HepG2 (cell line): ENCODE data around the gene ADCY5. TPM values are rescaled to one million over a fixed set of nuclear protein-coding genes. Genes with fewer than 3 reads are reported as not detected.

Experiments used
- ATAD3A ChIP-seq: sonication (generic); formaldehyde crosslinking; IDR thresholded peaks from 2 replicates; pipeline ENCODE4 v1.4.0; 2020; ENCODE audit warnings: missing genetic modification reagents
- ETV6 ChIP-seq: sonication (generic); formaldehyde crosslinking; conservative IDR thresholded peaks from 2 replicates; pipeline ENCODE4 v1.4.0; 2020; ENCODE audit warnings: missing genetic modification reagents
- FOXP4 ChIP-seq: sonication (generic); formaldehyde crosslinking; IDR thresholded peaks from 2 replicates; pipeline ENCODE4 v1.4.0; 2020; ENCODE audit warnings: missing genetic modification reagents
- HHEX ChIP-seq: IDR thresholded peaks from 2 replicates; pipeline ENCODE4 v1.6.1; 2016; ENCODE audit warnings: control low read depth
- HMG20B ChIP-seq: conservative IDR thresholded peaks from 2 replicates; pipeline ENCODE4 v1.6.1; 2016; ENCODE audit warnings: missing genetic modification reagents, missing compliant biosample characterization
- JUN ChIP-seq: sonication (generic); formaldehyde crosslinking; IDR thresholded peaks from 2 replicates; pipeline ENCODE4 v1.4.0; 2020; ENCODE audit warnings: mild to moderate bottlenecking, missing genetic modification reagents
- KLF16 ChIP-seq, 2 experiments: sonication (generic) in 1 of 2; formaldehyde crosslinking in 1 of 2; IDR thresholded peaks; 2 replicates each; pipeline versions ENCODE4 v1.6.1 to v1.8.0; 2016 to 2023; ENCODE audit warnings: missing genetic modification reagents in 2 of 2, missing compliant biosample characterization in 1 of 2
- KMT2B ChIP-seq: IDR thresholded peaks from 2 replicates; pipeline ENCODE4 v1.6.1; 2016; ENCODE audit warnings: missing genetic modification reagents, missing compliant biosample characterization
- MEF2D ChIP-seq: sonication (generic); formaldehyde crosslinking; IDR thresholded peaks from 2 replicates; pipeline ENCODE4 v1.5.1; 2020; ENCODE audit warnings: mild to moderate bottlenecking, missing genetic modification reagents
- NR2F1 ChIP-seq, 2 experiments: fragments of 450-650 bp in 1 of 2; formaldehyde crosslinking in 1 of 2; IDR thresholded peaks; 2 replicates each; pipeline versions ENCODE4 v1.5.0 to v1.6.1; 2016 to 2020; ENCODE audit warnings: mild to moderate bottlenecking in 1 of 2, missing compliant biosample characterization in 1 of 2, missing genetic modification reagents in 1 of 2, moderate library complexity in 1 of 2
- PRMT3 ChIP-seq: sonication (generic); formaldehyde crosslinking; IDR thresholded peaks from 2 replicates; pipeline ENCODE4 v1.8.1; 2022; ENCODE audit warnings: low read depth, mild to moderate bottlenecking, moderate library complexity, missing genetic modification reagents, borderline replicate concordance
- RBM22 ChIP-seq: fragments of 200-400 bp; formaldehyde crosslinking; optimal IDR thresholded peaks from 2 replicates; pipeline ENCODE3; 2017; ENCODE audit warnings: mild to moderate bottlenecking, low read length, moderate library complexity
- SAFB2 ChIP-seq: sonication (generic); formaldehyde crosslinking; IDR thresholded peaks from 2 replicates; pipeline ENCODE4 v1.5.1; 2020; ENCODE audit warnings: missing genetic modification reagents, low read depth, mild to moderate bottlenecking, borderline replicate concordance
- SMARCC2 ChIP-seq: fragments of 450-650 bp; IDR thresholded peaks from 2 replicates; pipeline ENCODE4 v1.6.1; 2017; ENCODE audit warnings: antibody characterized with exemption, mild to moderate bottlenecking
- STAT5B ChIP-seq: sonication (generic); formaldehyde crosslinking; IDR thresholded peaks from 2 replicates; pipeline ENCODE4 v1.4.0; 2020; ENCODE audit warnings: missing genetic modification reagents
- TCF12 ChIP-seq, 2 experiments: fragments of 450-650 bp in 1 of 2; sonication (generic) in 1 of 2; formaldehyde crosslinking in 1 of 2; IDR thresholded peaks; 2 replicates each; pipeline versions ENCODE4 v1.6.1 to v1.8.0; 2017 to 2022; ENCODE audit warnings: antibody characterized with exemption in 1 of 2, mild to moderate bottlenecking in 1 of 2, missing genetic modification reagents in 1 of 2, moderate library complexity in 1 of 2
- XRCC5 ChIP-seq: fragments of 200-400 bp; formaldehyde crosslinking; optimal IDR thresholded peaks from 2 replicates; pipeline ENCODE3; 2017; ENCODE audit warnings: mild to moderate bottlenecking, low read length
- ZFP36L1 ChIP-seq: sonication (generic); formaldehyde crosslinking; IDR thresholded peaks from 2 replicates; pipeline ENCODE4 v1.8.0; 2022; ENCODE audit warnings: mild to moderate bottlenecking, missing genetic modification reagents, moderate library complexity
- ZFY ChIP-seq: sonication (generic); formaldehyde crosslinking; IDR thresholded peaks from 2 replicates; pipeline ENCODE4 v1.4.0; 2020; ENCODE audit warnings: missing genetic modification reagents
- ZKSCAN1 ChIP-seq: fragments of 150-350 bp; IDR thresholded peaks from 2 replicates; pipeline ENCODE4 v1.6.1; 2014; ENCODE audit warnings: low read length
- ZNF232 ChIP-seq: sonication (generic); formaldehyde crosslinking; IDR thresholded peaks from 2 replicates; pipeline ENCODE4 v1.4.0; 2020; ENCODE audit warnings: missing genetic modification reagents, borderline replicate concordance
- ZNF562 ChIP-seq: sonication (generic); formaldehyde crosslinking; IDR thresholded peaks from 2 replicates; pipeline ENCODE4 v1.8.0; 2022; ENCODE audit warnings: missing genetic modification reagents, borderline replicate concordance
- ZNF672 ChIP-seq: sonication (generic); formaldehyde crosslinking; IDR thresholded peaks from 2 replicates; pipeline ENCODE4 v1.8.1; 2022; ENCODE audit warnings: missing genetic modification reagents
- polyA plus RNA-seq, 8 experiments: library from polyadenylated mRNA; depleted of rRNA in 3 of 8; stranded (reverse) in 7 of 8; unstranded in 1 of 8; fragments of >200 nt; fragmentation: Illumina TruSeq in 4 of 8; extraction: Trizol in 4 of 8; gene quantifications; 2 replicates each; pipeline versions ENCODE4 v1.2.1 to v1.2.3, GENCODE V29; 2011 to 2016; ENCODE audit warnings: low read depth in 4 of 8, missing spikeins in 1 of 8, mixed read lengths in 1 of 8; ENCODE audit not compliant: insufficient read depth in 1 of 8
- total RNA-seq, 5 experiments: library from RNA; depleted of rRNA; stranded (reverse); fragments of >200 nt; fragmentation: Illumina TruSeq; extraction: Trizol; gene quantifications; 2 replicates each; pipeline ENCODE4 v1.2.3, GENCODE V29; 2016; ENCODE audit warnings: low read depth in 1 of 5
- TF ChIP-seq, protein P1 (sequence below): sonication (generic); formaldehyde crosslinking; IDR thresholded peaks from 2 replicates; pipeline ENCODE4 v1.9.0; 2022; ENCODE audit warnings: low read depth, missing genetic modification reagents
- TF ChIP-seq, protein P2 (sequence below): IDR thresholded peaks from 2 replicates; pipeline ENCODE4 v1.6.1; 2016; ENCODE audit warnings: mild to moderate bottlenecking, missing biosample characterization, missing genetic modification reagents
- TF ChIP-seq, protein P3 (sequence below): sonication (generic); formaldehyde crosslinking; conservative IDR thresholded peaks from 2 replicates; pipeline ENCODE4 v1.8.0; 2022; ENCODE audit warnings: low read depth, missing genetic modification reagents

ADCY5 gene
- total and polyA plus RNA-seq, 2 of the 13 experiments (the other 11 are each of a cell fraction or from before 2014, with no cell fraction given), result not detected

DNA sequence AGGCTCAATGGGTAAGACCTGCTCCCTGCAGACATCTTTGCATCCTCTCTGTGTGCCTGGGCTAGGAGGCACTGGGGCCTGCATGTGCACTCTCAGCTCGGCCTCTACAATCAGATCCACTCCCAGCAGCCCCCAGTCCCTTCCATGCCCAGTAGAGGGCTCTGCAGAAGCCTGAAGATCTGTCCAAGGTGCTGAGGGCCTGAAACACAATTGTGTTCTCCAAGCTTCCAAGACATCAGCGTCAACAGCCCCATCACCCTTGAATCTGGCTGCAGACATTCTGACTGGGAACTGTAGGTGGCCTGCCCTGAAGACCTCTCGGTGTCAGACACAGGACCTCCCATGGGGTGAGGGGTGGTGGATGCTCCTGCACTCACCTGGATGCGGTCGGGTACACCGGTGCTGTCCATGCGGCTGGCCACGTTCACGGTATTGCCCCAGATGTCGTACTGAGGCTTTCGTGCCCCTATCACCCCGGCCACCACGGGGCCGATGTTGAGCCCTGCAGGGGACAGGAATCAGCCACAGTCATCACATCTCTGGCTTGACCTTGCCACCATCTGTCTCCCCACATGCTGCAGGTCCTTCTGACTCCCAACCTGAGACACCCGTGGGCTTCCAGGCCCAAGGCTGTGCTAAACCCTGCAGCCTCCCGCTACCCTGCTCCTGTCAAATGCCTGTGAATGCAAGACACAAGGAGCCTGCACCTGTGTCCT, 162.4 kb downstream of the ADCY5 start (continued):
- TF ChIP-seq, protein P1, sequence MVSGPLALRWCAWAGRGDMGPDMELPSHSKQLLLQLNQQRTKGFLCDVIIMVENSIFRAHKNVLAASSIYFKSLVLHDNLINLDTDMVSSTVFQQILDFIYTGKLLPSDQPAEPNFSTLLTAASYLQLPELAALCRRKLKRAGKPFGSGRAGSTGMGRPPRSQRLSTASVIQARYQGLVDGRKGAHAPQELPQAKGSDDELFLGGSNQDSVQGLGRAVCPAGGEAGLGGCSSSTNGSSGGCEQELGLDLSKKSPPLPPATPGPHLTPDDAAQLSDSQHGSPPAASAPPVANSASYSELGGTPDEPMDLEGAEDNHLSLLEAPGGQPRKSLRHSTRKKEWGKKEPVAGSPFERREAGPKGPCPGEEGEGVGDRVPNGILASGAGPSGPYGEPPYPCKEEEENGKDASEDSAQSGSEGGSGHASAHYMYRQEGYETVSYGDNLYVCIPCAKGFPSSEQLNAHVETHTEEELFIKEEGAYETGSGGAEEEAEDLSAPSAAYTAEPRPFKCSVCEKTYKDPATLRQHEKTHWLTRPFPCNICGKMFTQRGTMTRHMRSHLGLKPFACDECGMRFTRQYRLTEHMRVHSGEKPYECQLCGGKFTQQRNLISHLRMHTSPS (CRISPR knock-in tag), result no peak
- no peak for TF ChIP-seq SAFB2
- TF ChIP-seq ETV6 (CRISPR knock-in tag), result peak; percentile 87; the same call in 1 of the 2 replicates
- TF ChIP-seq RBM22, result no peak
- TF ChIP-seq NR2F1 (CRISPR knock-in tag; IDR thresholded peaks at IDR 0.05), result no peak
- peak; percentile 85; the same call in 1 of the 2 replicates for TF ChIP-seq PRMT3 (CRISPR knock-in tag)
- peak; percentile 84 for TF ChIP-seq HMG20B
- no peak for TF ChIP-seq TCF12 (IDR thresholded peaks at IDR 0.05)
- TF ChIP-seq TCF12 (CRISPR knock-in tag; IDR thresholded peaks at IDR 0.05), result no peak
- peak; percentile 63 for TF ChIP-seq ZFY
- TF ChIP-seq HHEX, result no peak
- TF ChIP-seq JUN (CRISPR knock-in tag), result no peak
- TF ChIP-seq XRCC5, result peak; percentile 98
- no peak for TF ChIP-seq ZNF672 (CRISPR knock-in tag)
- peak; percentile 84; the same call in 1 of the 2 replicates for TF ChIP-seq STAT5B (CRISPR knock-in tag)
- peak in 1 of 2 experiments; percentile 82; a peak in 2 of 4 replicates for TF ChIP-seq KLF16 (CRISPR knock-in tag; IDR thresholded peaks at IDR 0.05)
- peak; percentile 68; the same call in 1 of the 2 replicates for TF ChIP-seq MEF2D (CRISPR knock-in tag)
- no peak for TF ChIP-seq ZFP36L1 (CRISPR knock-in tag)
- peak; percentile 54; the same call in 1 of the 2 replicates for TF ChIP-seq FOXP4 (CRISPR knock-in tag)
- TF ChIP-seq, protein P2, sequence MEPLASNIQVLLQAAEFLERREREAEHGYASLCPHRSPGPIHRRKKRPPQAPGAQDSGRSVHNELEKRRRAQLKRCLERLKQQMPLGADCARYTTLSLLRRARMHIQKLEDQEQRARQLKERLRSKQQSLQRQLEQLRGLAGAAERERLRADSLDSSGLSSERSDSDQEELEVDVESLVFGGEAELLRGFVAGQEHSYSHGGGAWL, result peak; percentile 95
- TF ChIP-seq ZNF562 (CRISPR knock-in tag), result no peak
- peak; percentile 81 for TF ChIP-seq KMT2B
- TF ChIP-seq ZNF232, result peak; percentile 94
- TF ChIP-seq, protein P3, sequence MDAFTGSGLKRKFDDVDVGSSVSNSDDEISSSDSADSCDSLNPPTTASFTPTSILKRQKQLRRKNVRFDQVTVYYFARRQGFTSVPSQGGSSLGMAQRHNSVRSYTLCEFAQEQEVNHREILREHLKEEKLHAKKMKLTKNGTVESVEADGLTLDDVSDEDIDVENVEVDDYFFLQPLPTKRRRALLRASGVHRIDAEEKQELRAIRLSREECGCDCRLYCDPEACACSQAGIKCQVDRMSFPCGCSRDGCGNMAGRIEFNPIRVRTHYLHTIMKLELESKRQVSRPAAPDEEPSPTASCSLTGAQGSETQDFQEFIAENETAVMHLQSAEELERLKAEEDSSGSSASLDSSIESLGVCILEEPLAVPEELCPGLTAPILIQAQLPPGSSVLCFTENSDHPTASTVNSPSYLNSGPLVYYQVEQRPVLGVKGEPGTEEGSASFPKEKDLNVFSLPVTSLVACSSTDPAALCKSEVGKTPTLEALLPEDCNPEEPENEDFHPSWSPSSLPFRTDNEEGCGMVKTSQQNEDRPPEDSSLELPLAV (CRISPR knock-in tag), result no peak
- peak; percentile 36; the same call in 1 of the 2 replicates for TF ChIP-seq ATAD3A (CRISPR knock-in tag)
- TF ChIP-seq ZKSCAN1, result no peak
- TF ChIP-seq SMARCC2, result no peak
